Neural cell (in vitro differentiated cells): Measurements from ENCODE around the gene CYB561A3. TPM values are rescaled to one million over a fixed set of nuclear protein-coding genes. Genes with fewer than 3 reads are reported as not detected.

Source experiments
- H2AFZ ChIP-seq: fragments of 200-600, 300-800 bp; sonication (generic), shearing (Covaris generic); 2 replicates; pipeline ENCODE4 v1.6.0; 2014; ENCODE audit warnings: low read depth, mild to moderate bottlenecking, antibody characterized with exemption, low read length, moderate library complexity
- H3F3A ChIP-seq: fragments of 200-600 bp; shearing (Covaris generic); 2 replicates; pipeline ENCODE4 v1.6.1; 2016; ENCODE audit warnings: mild to moderate bottlenecking, moderate library complexity, mixed read lengths, antibody characterized with exemption, low read length; ENCODE audit not compliant: insufficient read depth, poor library complexity, severe bottlenecking
- H3K27ac ChIP-seq: fragments of 200-600, 300-800 bp; sonication (generic), shearing (Covaris generic); 2 replicates; pipeline ENCODE4 v1.5.1; 2014; ENCODE audit warnings: mild to moderate bottlenecking, low read length, moderate library complexity
- H3K27me3 ChIP-seq: fragments of 300-800, 200-600 bp; sonication (generic), shearing (Covaris generic); 2 replicates; pipeline ENCODE4 v1.6.0; 2014; ENCODE audit warnings: mild to moderate bottlenecking, low read depth, low read length, moderate library complexity; ENCODE audit not compliant: insufficient read depth
- H3K36me3 ChIP-seq: fragments of 300-800, 200-600 bp; sonication (generic), shearing (Covaris generic); 2 replicates; pipeline ENCODE4 v1.5.1; 2014; ENCODE audit warnings: mild to moderate bottlenecking, antibody characterized with exemption, low read length, moderate library complexity; ENCODE audit not compliant: insufficient read depth
- H3K4me2 ChIP-seq: fragments of 300-800, 200-600 bp; sonication (generic), shearing (Covaris generic); 2 replicates; pipeline ENCODE4 v1.6.0; 2014; ENCODE audit warnings: mild to moderate bottlenecking, low read length
- H3K4me3 ChIP-seq: fragments of 300-800, 200-600 bp; sonication (generic), shearing (Covaris generic); 2 replicates; pipeline ENCODE4 v1.5.1; 2014; ENCODE audit warnings: mild to moderate bottlenecking, low read length, moderate library complexity
- H3K79me2 ChIP-seq: fragments of 200-600 bp; shearing (Covaris generic); replicated peaks from 2 replicates; pipeline ENCODE4 v1.6.0; 2014; ENCODE audit warnings: mild to moderate bottlenecking, low read length, moderate library complexity; ENCODE audit not compliant: insufficient read depth
- H3K9ac ChIP-seq: fragments of 300-800, 200-600 bp; sonication (generic), shearing (Covaris generic); 2 replicates; pipeline ENCODE4 v1.6.1; 2016; ENCODE audit warnings: mild to moderate bottlenecking, low read length, mixed read lengths
- H3K9me2 ChIP-seq: fragments of 200-600 bp; shearing (Covaris generic); 2 replicates; pipeline ENCODE4 v1.6.1; 2016; ENCODE audit warnings: mild to moderate bottlenecking, low read length, mixed read lengths; ENCODE audit not compliant: insufficient read depth
- H3K9me3 ChIP-seq: fragments of 200-600, 300-800 bp; sonication (generic), shearing (Covaris generic); 2 replicates; pipeline ENCODE4 v1.6.1; 2016; ENCODE audit warnings: mild to moderate bottlenecking, mixed run types, low read length, moderate library complexity, mixed read lengths
- H4K20me1 ChIP-seq: fragments of 200-600 bp; shearing (Covaris generic); 2 replicates; pipeline ENCODE4 v1.6.1; 2016; ENCODE audit warnings: mild to moderate bottlenecking, mixed run types; ENCODE audit not compliant: insufficient read depth
- CTCF ChIP-seq: fragments of 450-650 bp; IDR thresholded peaks from 2 replicates; pipeline ENCODE4 v1.5.1; 2014; ENCODE audit warnings: antibody characterized with exemption, mild to moderate bottlenecking, moderate library complexity; ENCODE audit not compliant: poor library complexity, severe bottlenecking
- EP300 ChIP-seq: fragments of 450-650 bp; conservative IDR thresholded peaks from 2 replicates; pipeline ENCODE4 v1.6.1; 2014; ENCODE audit warnings: antibody characterized with exemption, mild to moderate bottlenecking, moderate library complexity; ENCODE audit not compliant: poor library complexity, severe bottlenecking
- EZH2 ChIP-seq: fragments of 200-600, 300-800 bp; shearing (Covaris generic), sonication (generic); IDR thresholded peaks from 2 replicates; pipeline ENCODE4 v1.6.1; 2014; ENCODE audit warnings: antibody characterized with exemption, low read length, borderline replicate concordance, mild to moderate bottlenecking; ENCODE audit not compliant: insufficient read depth, poor library complexity, severe bottlenecking
- MXI1 ChIP-seq: fragments of 450-650 bp; conservative IDR thresholded peaks from 2 replicates; pipeline ENCODE4 v1.6.1; 2014; ENCODE audit warnings: antibody characterized with exemption, mild to moderate bottlenecking; ENCODE audit not compliant: poor library complexity, severe bottlenecking
- POLR2AphosphoS5 ChIP-seq: IDR thresholded peaks from 2 replicates; pipeline ENCODE4 v1.6.1; 2012
- RAD21 ChIP-seq: fragments of 450-650 bp; conservative IDR thresholded peaks from 2 replicates; pipeline ENCODE4 v1.6.1; 2014; ENCODE audit warnings: antibody characterized with exemption, mild to moderate bottlenecking, moderate library complexity
- REST ChIP-seq: IDR thresholded peaks from 2 replicates; pipeline ENCODE4 v1.6.1; 2012; ENCODE audit warnings: borderline replicate concordance
- SMC3 ChIP-seq: fragments of 450-650 bp; conservative IDR thresholded peaks from 2 replicates; pipeline ENCODE4 v1.6.1; 2014; ENCODE audit warnings: antibody characterized with exemption, mild to moderate bottlenecking, moderate library complexity; ENCODE audit not compliant: poor library complexity
- TAF1 ChIP-seq: IDR thresholded peaks from 2 replicates; pipeline ENCODE4 v1.6.1; 2012; ENCODE audit warnings: low read depth
- polyA plus RNA-seq: library from polyadenylated mRNA; depleted of rRNA; stranded (reverse); fragments of >200 nt; gene quantifications from 2 replicates; pipeline ENCODE4 v1.2.3, GENCODE V29; 2014

The CYB561A3 gene
- polyA plus RNA-seq, 1 donor from 2014 or later = 36.3 TPM

GRCh38 chr11:61350803-61351202, 10.9 kb downstream of the CYB561A3 start:
- no peaks in the 10 kb centered on the region for H3F3A ChIP-seq
- H3K4me3 ChIP-seq = no peak overlapping the region
- no peak overlapping the region for H3K27ac ChIP-seq
- no peak overlapping the region for H3K4me2 ChIP-seq
- H3K36me3 ChIP-seq = no peaks in the 10 kb centered on the region
- H3K9ac ChIP-seq = no peak overlapping the region
- H3K9me3 ChIP-seq = no peaks in the 10 kb centered on the region
- H3K27me3 ChIP-seq = no peaks in the 10 kb centered on the region
- H3K79me2 ChIP-seq = no peaks in the 10 kb centered on the region
- TF ChIP-seq TAF1 (no peak), CTCF (no peak), POLR2AphosphoS5 (no peak), MXI1 (no peak), EP300 (no peak), REST (no peak), SMC3 (no peak), RAD21 (no peak), EZH2 (no peak)
- no peaks in the 10 kb centered on the region for H4K20me1 ChIP-seq
- no peak overlapping the region for H2AFZ ChIP-seq
- H3K9me2 ChIP-seq = no peaks in the 10 kb centered on the region

- H3K36me3 ChIP-seq = no peaks in the 10 kb centered on the region
- no peaks in the 10 kb centered on the region for H3K27me3 ChIP-seq
Observed at GRCh38 chr11:61350336-61350735, 11.3 kb downstream of the CYB561A3 start.

More at GRCh38 chr11:61350336-61350735, 11.3 kb downstream of the CYB561A3 start:
- Histone ChIP-seq H3K4me3 (no peak overlapping the region), H4K20me1 (no peaks in the 10 kb centered on the region), H3K9me3 (no peaks in the 10 kb centered on the region), H3K9ac (no peak overlapping the region), H3K4me2 (no peak overlapping the region), H3F3A (no peaks in the 10 kb centered on the region), H3K9me2 (no peaks in the 10 kb centered on the region), H2AFZ (no peak overlapping the region), H3K27ac (no peak overlapping the region), H3K79me2 (no peaks in the 10 kb centered on the region)
- TF ChIP-seq EP300 (no peak), TAF1 (no peak), SMC3 (no peak), RAD21 (no peak), CTCF (no peak), REST (no peak), MXI1 (no peak), POLR2AphosphoS5 (no peak)
